ENCODE measurements around the gene GRB7. TPM values are rescaled to one million over a fixed set of nuclear protein-coding genes. Genes with fewer than 3 reads are reported as not detected.

The GRB7 gene
- total and polyA plus RNA-seq, 2 experiments from 2014 or later = 22.8 to 29.4 TPM

DNA sequence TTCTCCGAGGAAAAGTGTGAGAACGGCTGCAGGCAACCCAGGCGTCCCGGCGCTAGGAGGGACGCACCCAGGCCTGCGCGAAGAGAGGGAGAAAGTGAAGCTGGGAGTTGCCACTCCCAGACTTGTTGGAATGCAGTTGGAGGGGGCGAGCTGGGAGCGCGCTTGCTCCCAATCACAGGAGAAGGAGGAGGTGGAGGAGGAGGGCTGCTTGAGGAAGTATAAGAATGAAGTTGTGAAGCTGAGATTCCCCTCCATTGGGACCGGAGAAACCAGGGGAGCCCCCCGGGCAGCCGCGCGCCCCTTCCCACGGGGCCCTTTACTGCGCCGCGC, 38.0 kb upstream of the GRB7 start, which contains the start of gene ERBB2:
Gene ERBB2 (plus strand): TSS at position 247 of the 330 bp plus-strand sequence. CDS start 175 bp downstream, outside the sequence.
- peaks cover 55% of the 10 kb centered on the region for H3K4me1 ChIP-seq (ENCODE audit: insufficient read depth)
- H3K79me2 ChIP-seq = peaks cover 64% of the 10 kb centered on the region
- H3K27me3 ChIP-seq = no peaks in the 10 kb centered on the region
- H3K4me2 ChIP-seq = peak within 1 kb of the TSS; percentile 88
- H3K4me3 ChIP-seq = peak within 1 kb of the TSS; percentile 88
- peak within 1 kb of the TSS; percentile 98 for H3K27ac ChIP-seq
- peak within 1 kb of the TSS; percentile 55 for H2AFZ ChIP-seq
- no peaks in the 10 kb centered on the region for H3K9me2 ChIP-seq (replicated peaks; ENCODE audit: insufficient read depth)
- 3% methylated on average over 20 of the region's 20 CpGs for WGBS (ENCODE audit: low lambda C conversion rate, missing lambda C conversion rate)
- no peaks in the 10 kb centered on the region for H3K9me3 ChIP-seq (ENCODE audit: low read depth)
- peaks cover 39% of the 10 kb centered on the region for H4K20me1 ChIP-seq (ENCODE audit: insufficient read depth, poor library complexity, severe bottlenecking)
- peak; percentile 88 for DNase-seq (ENCODE audit: low spot score)
- no peak for TF ChIP-seq CTCF (IDR thresholded peaks at IDR 0.05; ENCODE audit: poor library complexity)
- no peak for TF ChIP-seq EZH2 (IDR thresholded peaks at IDR 0.05; ENCODE audit: borderline replicate concordance)
- no peak for TF ChIP-seq EZH2phosphoT487 (IDR thresholded peaks at IDR 0.05; ENCODE audit: low read depth, severe bottlenecking, unreplicated experiment)
- no peaks in the 10 kb centered on the region for H3K36me3 ChIP-seq (replicated peaks; ENCODE audit: insufficient read depth, low read depth)

DNA sequence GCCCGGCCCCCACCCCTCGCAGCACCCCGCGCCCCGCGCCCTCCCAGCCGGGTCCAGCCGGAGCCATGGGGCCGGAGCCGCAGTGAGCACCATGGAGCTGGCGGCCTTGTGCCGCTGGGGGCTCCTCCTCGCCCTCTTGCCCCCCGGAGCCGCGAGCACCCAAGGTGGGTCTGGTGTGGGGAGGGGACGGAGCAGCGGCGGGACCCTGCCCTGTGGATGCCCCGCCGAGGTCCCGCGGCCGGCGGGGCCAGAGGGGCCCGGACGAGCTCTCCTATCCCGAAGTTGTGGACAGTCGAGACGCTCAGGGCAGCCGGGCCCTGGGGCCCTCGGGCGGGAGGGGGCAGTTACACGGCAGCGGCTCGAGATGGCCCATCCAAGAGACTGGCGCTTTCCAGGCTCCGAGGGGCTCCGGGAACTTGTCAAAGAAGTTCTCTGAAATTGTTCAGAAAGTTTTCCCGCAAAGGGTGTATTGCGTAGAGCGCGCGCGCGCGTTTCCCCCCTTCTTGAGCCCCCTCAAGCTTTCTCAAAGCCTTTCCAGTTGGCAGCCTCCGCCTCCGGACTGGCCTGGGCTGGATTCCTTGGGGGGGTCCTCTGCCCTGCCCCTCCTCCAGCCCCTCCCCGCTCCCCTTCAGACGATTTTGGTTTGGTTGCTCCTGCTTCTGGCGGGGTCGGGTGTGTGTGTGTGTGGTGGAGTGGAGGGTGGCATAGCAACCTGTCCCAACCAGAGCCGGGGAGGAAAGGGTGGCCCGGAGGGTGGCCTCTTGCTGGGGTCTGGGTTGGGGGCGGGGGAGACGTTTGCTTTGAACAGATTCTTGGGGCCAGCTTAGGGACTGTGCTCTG, 37.4 kb upstream of the GRB7 start:
- Histone ChIP-seq H3K36me3 (replicated peaks; ENCODE audit: insufficient read depth, low read depth) (no peaks in the 10 kb centered on the region), H2AFZ (peak overlapping the region; percentile 55), H3K4me1 (ENCODE audit: insufficient read depth) (peaks cover 55% of the 10 kb centered on the region), H4K20me1 (ENCODE audit: insufficient read depth, poor library complexity, severe bottlenecking) (peaks cover 45% of the 10 kb centered on the region), H3K79me2 (peaks cover 69% of the 10 kb centered on the region), H3K4me3 (peak overlapping the region; percentile 88), H3K9me2 (replicated peaks; ENCODE audit: insufficient read depth) (no peaks in the 10 kb centered on the region), H3K27ac (peak overlapping the region; percentile 98), H3K9me3 (ENCODE audit: low read depth) (no peaks in the 10 kb centered on the region), H3K27me3 (no peaks in the 10 kb centered on the region), H3K4me2 (peak overlapping the region; percentile 88)
- peak; percentile 73 for DNase-seq (ENCODE audit: low spot score)
- no peak for TF ChIP-seq EZH2phosphoT487 (IDR thresholded peaks at IDR 0.05; ENCODE audit: low read depth, severe bottlenecking, unreplicated experiment)
- TF ChIP-seq CTCF (IDR thresholded peaks at IDR 0.05; ENCODE audit: poor library complexity) = no peak
- TF ChIP-seq EZH2 (IDR thresholded peaks at IDR 0.05; ENCODE audit: borderline replicate concordance) = no peak
- 1% methylated on average over 41 of the region's 57 CpGs for WGBS (ENCODE audit: low lambda C conversion rate, missing lambda C conversion rate)

DNA sequence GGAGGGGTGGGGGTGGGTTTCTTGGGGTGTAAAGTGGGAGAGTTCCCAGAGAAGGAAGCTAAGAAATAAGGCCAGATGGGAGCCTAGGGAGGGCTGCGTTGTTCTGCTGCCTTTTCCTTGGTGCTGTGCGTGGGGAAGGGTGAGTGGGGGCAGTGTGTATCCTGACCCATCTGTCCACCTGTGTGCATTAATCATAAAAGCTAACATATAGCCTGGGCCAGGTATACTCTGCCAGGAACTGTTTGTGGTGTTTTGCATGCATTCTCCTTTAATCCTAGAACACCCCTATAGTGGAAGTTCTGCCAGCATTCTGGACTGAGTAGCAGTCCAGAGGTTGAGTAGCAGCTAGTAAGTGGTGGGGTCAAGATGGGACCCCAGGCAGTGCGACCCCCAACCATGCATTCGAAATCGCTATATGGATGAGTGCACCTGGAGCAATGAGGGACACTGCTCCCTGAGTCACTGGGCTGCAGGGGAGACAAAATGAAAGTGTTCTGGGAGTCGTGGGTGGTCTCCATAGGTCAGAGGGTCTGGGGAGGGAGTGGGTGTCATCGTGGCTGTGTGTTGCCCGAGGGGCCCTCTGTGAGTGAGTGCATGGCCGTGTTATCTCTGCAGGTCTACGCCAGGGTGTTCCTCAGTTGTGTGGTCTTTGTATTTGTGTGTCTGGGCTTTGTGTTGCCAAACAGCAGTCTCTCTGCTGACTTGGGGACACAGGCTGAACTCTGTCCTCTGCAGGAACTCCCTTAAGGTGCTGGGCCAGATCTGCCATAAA, 36.5 kb upstream of the GRB7 start:
- peak; percentile 70 for DNase-seq (ENCODE audit: low spot score)
- peak overlapping the region; percentile 88 for H3K4me3 ChIP-seq
- H3K4me1 ChIP-seq (ENCODE audit: insufficient read depth) = peaks cover 56% of the 10 kb centered on the region
- WGBS (ENCODE audit: low lambda C conversion rate, missing lambda C conversion rate) = 10% methylated on average over 10 of the region's 10 CpGs
- peak overlapping the region; percentile 88 for H3K4me2 ChIP-seq
- H3K36me3 ChIP-seq (replicated peaks; ENCODE audit: insufficient read depth, low read depth) = no peaks in the 10 kb centered on the region
- H3K9me3 ChIP-seq (ENCODE audit: low read depth) = no peaks in the 10 kb centered on the region
- TF ChIP-seq EZH2phosphoT487 (IDR thresholded peaks at IDR 0.05; ENCODE audit: low read depth, severe bottlenecking, unreplicated experiment) (no peak), CTCF (IDR thresholded peaks at IDR 0.05; ENCODE audit: poor library complexity) (no peak), EZH2 (IDR thresholded peaks at IDR 0.05; ENCODE audit: borderline replicate concordance) (no peak)
- no peaks in the 10 kb centered on the region for H3K9me2 ChIP-seq (replicated peaks; ENCODE audit: insufficient read depth)
- no peaks in the 10 kb centered on the region for H3K27me3 ChIP-seq
- H2AFZ ChIP-seq = no peak overlapping the region
- peaks cover 53% of the 10 kb centered on the region for H4K20me1 ChIP-seq (ENCODE audit: insufficient read depth, poor library complexity, severe bottlenecking)
- peak overlapping the region; percentile 98 for H3K27ac ChIP-seq
- H3K79me2 ChIP-seq = peaks cover 78% of the 10 kb centered on the region

Data from hepatocyte (in vitro differentiated cells).